Mesendoderm (in vitro differentiated cells): Measurements from ENCODE around the gene RASSF3.

Experiments used
- DNase-seq: peaks from one replicate; pipeline ENCODE4 v3.0.0; 2013
- H2AK5ac ChIP-seq: 2 replicates; pipeline ENCODE4 v1.6.1; 2013; ENCODE audit warnings: low read length, inconsistent platforms
- H2BK120ac ChIP-seq: 2 replicates; pipeline ENCODE4 v1.6.1; 2013; ENCODE audit warnings: low read depth, mild to moderate bottlenecking, low read length, moderate library complexity, mixed read lengths
- H2BK15ac ChIP-seq: replicated peaks from 2 replicates; pipeline ENCODE4 v1.6.1; 2013; ENCODE audit warnings: low read depth, mild to moderate bottlenecking, moderate library complexity
- H2BK5ac ChIP-seq: 2 replicates; pipeline ENCODE4 v1.6.1; 2013; ENCODE audit warnings: low read length, inconsistent platforms
- H3K18ac ChIP-seq: 2 replicates; pipeline ENCODE4 v1.6.1; 2013; ENCODE audit warnings: mild to moderate bottlenecking, low read length, mixed read lengths
- H3K23ac ChIP-seq: one replicate; pipeline ENCODE4 v1.6.1; 2013; ENCODE audit warnings: low read length
- H3K27ac ChIP-seq: 2 replicates; pipeline ENCODE4 v1.5.1; 2013; ENCODE audit warnings: low read depth, mild to moderate bottlenecking, inconsistent platforms, low read length, moderate library complexity
- H3K27me3 ChIP-seq: 2 replicates; pipeline ENCODE4 v1.6.1; 2013; ENCODE audit warnings: low read length, control low read depth, mild to moderate bottlenecking, inconsistent platforms; ENCODE audit not compliant: insufficient read depth, poor library complexity
- H3K36me3 ChIP-seq: 2 replicates; pipeline ENCODE4 v1.6.1; 2013; ENCODE audit warnings: low read length, inconsistent platforms; ENCODE audit not compliant: control insufficient read depth, insufficient read depth
- H3K4ac ChIP-seq: one replicate; pipeline ENCODE4 v1.6.1; 2013; ENCODE audit warnings: low read depth, mild to moderate bottlenecking, low read length, moderate library complexity
- H3K4me1 ChIP-seq: 2 replicates; pipeline ENCODE4 v1.6.1; 2013; ENCODE audit warnings: low read depth, low read length, inconsistent platforms; ENCODE audit not compliant: control insufficient read depth
- H3K4me2 ChIP-seq: 2 replicates; pipeline ENCODE4 v1.6.1; 2013; ENCODE audit warnings: low read length
- H3K4me3 ChIP-seq: 2 replicates; pipeline ENCODE4 v1.5.1; 2013; ENCODE audit warnings: mild to moderate bottlenecking, low read length
- H3K56ac ChIP-seq: one replicate; pipeline ENCODE4 v1.6.1; 2013; ENCODE audit warnings: low read length
- H3K79me1 ChIP-seq: 2 replicates; pipeline ENCODE4 v1.6.1; 2013; ENCODE audit warnings: low read length, inconsistent platforms
- H3K79me2 ChIP-seq: 2 replicates; pipeline ENCODE4 v1.6.1; 2013; ENCODE audit warnings: mild to moderate bottlenecking, low read length; ENCODE audit not compliant: control insufficient read depth, insufficient read depth
- H3K9ac ChIP-seq: 2 replicates; pipeline ENCODE4 v1.6.1; 2013; ENCODE audit warnings: low read length, inconsistent platforms
- H4K5ac ChIP-seq: one replicate; pipeline ENCODE4 v1.6.1; 2013; ENCODE audit warnings: low read length
- H4K8ac ChIP-seq: one replicate; pipeline ENCODE4 v1.6.1; 2013; ENCODE audit warnings: low read depth, mild to moderate bottlenecking, control low read depth, low read length, moderate library complexity
- WGBS: extraction: QIAGEN DNeasy Blood & Tissue Kit; methylation state at CpG from one replicate; pipeline ENCODE4 v1.1.7; 2013; ENCODE audit warnings: low lambda C conversion rate, missing lambda C conversion rate; ENCODE audit not compliant: insufficient coverage; ENCODE audit errors: extremely low coverage; 5-methylcytosine and 5-hydroxymethylcytosine counted together

RASSF3 gene

GRCh38 chr12:64681200-64682052, 71.1 kb downstream of the RASSF3 start:
- Histone ChIP-seq H3K4me3 (no peak overlapping the region), H3K27me3 (no peaks in the 10 kb centered on the region), H2BK5ac (peak overlapping the region; percentile 1), H3K23ac (no peak overlapping the region), H3K18ac (peak overlapping the region; percentile 46), H3K79me1 (peaks cover 16% of the 10 kb centered on the region), H3K36me3 (no peaks in the 10 kb centered on the region), H3K4ac (peak overlapping the region; percentile 85), H3K4me1 (peaks cover 18% of the 10 kb centered on the region), H4K8ac (no peak overlapping the region), H3K56ac (peak overlapping the region; percentile 0), H2AK5ac (peak overlapping the region; percentile 29), H2BK120ac (peak overlapping the region; percentile 4), H3K4me2 (no peak overlapping the region), H3K79me2 (peaks cover 13% of the 10 kb centered on the region), H3K9ac (no peak overlapping the region), H4K5ac (no peak overlapping the region), H3K27ac (no peak overlapping the region), H2BK15ac (no peak overlapping the region)
- no peak for DNase-seq
- WGBS: no CpG with 5 or more reads among the region's 5 CpGs

GRCh38 chr12:64682572-64683277, 72.4 kb downstream of the RASSF3 start:
- peaks cover 13% of the 10 kb centered on the region for H3K79me2 ChIP-seq
- H4K5ac ChIP-seq: no peak overlapping the region
- no peaks in the 10 kb centered on the region for H3K27me3 ChIP-seq
- no peak overlapping the region for H3K23ac ChIP-seq
- peak overlapping the region; percentile 70 for H3K18ac ChIP-seq
- no peak overlapping the region for H3K4me3 ChIP-seq
- H3K4ac ChIP-seq: no peak overlapping the region
- no peak overlapping the region for H3K9ac ChIP-seq
- H2AK5ac ChIP-seq: no peak overlapping the region
- no peak overlapping the region for H2BK15ac ChIP-seq
- H4K8ac ChIP-seq: no peak overlapping the region
- no peaks in the 10 kb centered on the region for H3K36me3 ChIP-seq
- peaks cover 18% of the 10 kb centered on the region for H3K4me1 ChIP-seq
- no CpG with 5 or more reads among the region's 6 CpGs for WGBS
- peak; percentile 99 for DNase-seq
- no peak overlapping the region for H2BK5ac ChIP-seq
- no peak overlapping the region for H3K4me2 ChIP-seq
- H3K79me1 ChIP-seq: peaks cover 16% of the 10 kb centered on the region
- peak overlapping the region; percentile 0 for H3K56ac ChIP-seq
- peak overlapping the region; percentile 83 for H2BK120ac ChIP-seq
- peak overlapping the region; percentile 52 for H3K27ac ChIP-seq

GRCh38 chr12:64683816-64684543, 73.7 kb downstream of the RASSF3 start:
- Histone ChIP-seq H2BK15ac (no peak overlapping the region), H3K4me3 (no peak overlapping the region), H2BK120ac (no peak overlapping the region), H3K56ac (no peak overlapping the region), H2BK5ac (no peak overlapping the region), H3K79me2 (peaks cover 13% of the 10 kb centered on the region), H3K79me1 (peaks cover 12% of the 10 kb centered on the region), H3K36me3 (no peaks in the 10 kb centered on the region), H3K4ac (no peak overlapping the region), H4K8ac (no peak overlapping the region), H3K23ac (no peak overlapping the region), H3K27ac (no peak overlapping the region), H4K5ac (no peak overlapping the region), H3K4me2 (no peak overlapping the region), H3K4me1 (peaks cover 18% of the 10 kb centered on the region), H3K9ac (no peak overlapping the region), H3K27me3 (no peaks in the 10 kb centered on the region), H2AK5ac (no peak overlapping the region), H3K18ac (peak overlapping the region; percentile 75)
- WGBS: 100% methylated on average over 1 of the region's 10 CpGs
- no peak for DNase-seq

GRCh38 chr12:64685050-64685449, 74.8 kb downstream of the RASSF3 start:
- no peak for DNase-seq
- Histone ChIP-seq H3K4me3 (no peak overlapping the region), H3K56ac (no peak overlapping the region), H3K18ac (no peak overlapping the region), H3K4me2 (no peak overlapping the region), H3K4me1 (peaks cover 18% of the 10 kb centered on the region), H3K79me1 (peaks cover 10% of the 10 kb centered on the region), H3K23ac (no peak overlapping the region), H3K36me3 (no peaks in the 10 kb centered on the region), H2BK15ac (no peak overlapping the region), H3K27me3 (no peaks in the 10 kb centered on the region), H2BK120ac (no peak overlapping the region), H2AK5ac (no peak overlapping the region), H3K27ac (no peak overlapping the region), H3K9ac (no peak overlapping the region), H4K5ac (no peak overlapping the region), H3K79me2 (peaks cover 11% of the 10 kb centered on the region), H4K8ac (no peak overlapping the region), H2BK5ac (no peak overlapping the region), H3K4ac (no peak overlapping the region)
- no CpG with 5 or more reads among the region's 6 CpGs for WGBS

GRCh38 chr12:64685605-64686004, 75.3 kb downstream of the RASSF3 start:
- DNase-seq: no peak
- H2BK5ac ChIP-seq: no peak overlapping the region
- H2BK120ac ChIP-seq: no peak overlapping the region
- no peak overlapping the region for H3K9ac ChIP-seq
- H3K79me1 ChIP-seq: peaks cover 10% of the 10 kb centered on the region
- no peak overlapping the region for H3K56ac ChIP-seq
- peaks cover 8% of the 10 kb centered on the region for H3K79me2 ChIP-seq
- no peak overlapping the region for H2AK5ac ChIP-seq
- no peak overlapping the region for H4K5ac ChIP-seq
- H3K4me3 ChIP-seq: no peak overlapping the region
- H3K27ac ChIP-seq: no peak overlapping the region
- H3K18ac ChIP-seq: no peak overlapping the region
- H3K4me2 ChIP-seq: no peak overlapping the region
- WGBS: no CpG with 5 or more reads among the region's 15 CpGs
- no peak overlapping the region for H4K8ac ChIP-seq
- H3K4ac ChIP-seq: no peak overlapping the region
- H3K4me1 ChIP-seq: peaks cover 18% of the 10 kb centered on the region
- H2BK15ac ChIP-seq: no peak overlapping the region
- no peak overlapping the region for H3K23ac ChIP-seq
- H3K27me3 ChIP-seq: no peaks in the 10 kb centered on the region
- no peaks in the 10 kb centered on the region for H3K36me3 ChIP-seq
